ENCODE results near the gene KIRREL1.

DNA sequence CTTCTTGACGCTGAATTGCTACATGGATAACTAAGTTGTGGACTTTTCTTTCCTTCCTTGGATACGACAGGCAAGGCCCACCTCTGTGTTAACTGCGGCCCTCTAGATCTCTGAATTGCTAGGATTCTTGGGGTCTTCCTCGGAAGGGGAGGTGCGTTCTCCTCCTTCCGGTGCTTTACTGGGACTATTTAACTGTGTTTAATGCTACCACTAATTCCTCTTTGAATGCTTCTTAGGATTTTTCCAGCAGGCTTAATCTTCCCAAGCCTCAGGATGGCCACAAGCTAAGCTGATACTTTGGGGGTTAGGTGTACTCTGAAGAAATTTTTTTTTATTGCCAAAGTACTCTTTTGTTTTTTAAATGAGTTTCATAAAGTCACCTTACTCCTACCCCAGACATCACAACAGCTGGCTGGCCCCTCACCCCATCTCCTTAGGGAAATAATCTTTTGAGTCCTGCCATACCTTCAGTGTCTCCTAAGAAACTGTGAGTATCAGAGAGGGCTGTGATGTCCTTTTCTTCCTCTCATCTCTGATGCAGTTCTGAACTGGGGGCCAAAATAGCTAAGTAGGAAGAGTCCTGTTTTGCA lies 21.4 kb downstream of the KIRREL1 start:
- TF ChIP-seq, protein P1, sequence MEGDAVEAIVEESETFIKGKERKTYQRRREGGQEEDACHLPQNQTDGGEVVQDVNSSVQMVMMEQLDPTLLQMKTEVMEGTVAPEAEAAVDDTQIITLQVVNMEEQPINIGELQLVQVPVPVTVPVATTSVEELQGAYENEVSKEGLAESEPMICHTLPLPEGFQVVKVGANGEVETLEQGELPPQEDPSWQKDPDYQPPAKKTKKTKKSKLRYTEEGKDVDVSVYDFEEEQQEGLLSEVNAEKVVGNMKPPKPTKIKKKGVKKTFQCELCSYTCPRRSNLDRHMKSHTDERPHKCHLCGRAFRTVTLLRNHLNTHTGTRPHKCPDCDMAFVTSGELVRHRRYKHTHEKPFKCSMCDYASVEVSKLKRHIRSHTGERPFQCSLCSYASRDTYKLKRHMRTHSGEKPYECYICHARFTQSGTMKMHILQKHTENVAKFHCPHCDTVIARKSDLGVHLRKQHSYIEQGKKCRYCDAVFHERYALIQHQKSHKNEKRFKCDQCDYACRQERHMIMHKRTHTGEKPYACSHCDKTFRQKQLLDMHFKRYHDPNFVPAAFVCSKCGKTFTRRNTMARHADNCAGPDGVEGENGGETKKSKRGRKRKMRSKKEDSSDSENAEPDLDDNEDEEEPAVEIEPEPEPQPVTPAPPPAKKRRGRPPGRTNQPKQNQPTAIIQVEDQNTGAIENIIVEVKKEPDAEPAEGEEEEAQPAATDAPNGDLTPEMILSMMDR (IDR thresholded peaks at IDR 0.05; ENCODE audit: borderline replicate concordance, extremely low read depth, low read length, poor library complexity, severe bottlenecking) = no peak
- TF ChIP-seq EZH2 (IDR thresholded peaks at IDR 0.05; ENCODE audit: borderline replicate concordance, low read depth, low read length, severe bottlenecking) = no peak
